SU-DHL-6 (cell line): ENCODE results near the gene CRYGA.

Experiments used
- CTCF ChIP-seq: fragments of 200-600 bp; sonication (generic); IDR thresholded peaks from one replicate; pipeline ENCODE4 v1.5.1; 2017; ENCODE audit warnings: antibody characterized with exemption, mild to moderate bottlenecking, low read length, moderate library complexity; ENCODE audit not compliant: insufficient read depth, poor library complexity, severe bottlenecking
- EZH2phosphoT487 ChIP-seq: fragments of 200-600 bp; sonication (generic), shearing (Covaris generic); conservative IDR thresholded peaks from 2 replicates; pipeline ENCODE4 v1.6.1; 2018; ENCODE audit warnings: mild to moderate bottlenecking, antibody characterized with exemption, low read length, moderate library complexity, mixed read lengths

GRCh38 chr2:208142925-208143799, 20.2 kb downstream of the CRYGA start:
- TF ChIP-seq CTCF = no peak
- TF ChIP-seq EZH2phosphoT487 = no peak
